Mesothelial cell of epicardium (in vitro differentiated cells): Measurements from ENCODE around the gene CREB3L2. TPM values are rescaled to one million over a fixed set of nuclear protein-coding genes. Genes with fewer than 3 reads are reported as not detected.

ENCODE experiments used
- DNase-seq, 2 experiments: peaks; one replicate each; pipeline ENCODE4 v3.0.0; 2021; ENCODE audit warnings: low spot score in 2 of 2; ENCODE audit not compliant: unreplicated experiment in 2 of 2
- H3K27ac Mint-ChIP-seq: 2 replicates; pipeline ENCODE4 v1.8.0; 2021; ENCODE audit warnings: mixed read lengths
- H3K27me3 Mint-ChIP-seq: 2 replicates; pipeline ENCODE4 v1.8.0; 2021; ENCODE audit warnings: low read depth, mixed read lengths
- H3K36me3 Mint-ChIP-seq: 2 replicates; pipeline ENCODE4 v1.8.0; 2021; ENCODE audit warnings: mixed read lengths
- H3K4me1 Mint-ChIP-seq: 2 replicates; pipeline ENCODE4 v1.8.0; 2021; ENCODE audit warnings: mixed read lengths
- H3K4me3 Mint-ChIP-seq: 2 replicates; pipeline ENCODE4 v1.8.0; 2021; ENCODE audit warnings: mild to moderate bottlenecking, moderate library complexity, mixed read lengths
- H3K9me3 Mint-ChIP-seq: 2 replicates; pipeline ENCODE4 v1.8.0; 2021; ENCODE audit warnings: mixed read lengths
- CTCF ChIP-seq: fragments of 200-600 bp; sonication (generic); IDR thresholded peaks from one replicate; pipeline ENCODE4 v1.5.0; 2021; ENCODE audit warnings: antibody characterized with exemption; ENCODE audit not compliant: unreplicated experiment
- total RNA-seq: library from RNA; stranded (reverse); gene quantifications from 3 replicates; pipeline ENCODE4 v1.2.1, GENCODE V29; 2021

Gene CREB3L2
- total RNA-seq, 1 donor from 2014 or later: 80.4 TPM

- no peak for DNase-seq
- peaks cover 35% of the 10 kb centered on the region for H3K9me3 Mint-ChIP-seq
- no peak overlapping the region for H3K27ac Mint-ChIP-seq
- no peaks in the 10 kb centered on the region for H3K27me3 Mint-ChIP-seq
- no peak for TF ChIP-seq CTCF
- no peak overlapping the region for H3K4me3 Mint-ChIP-seq
- H3K4me1 Mint-ChIP-seq: peaks cover 9% of the 10 kb centered on the region
- peaks cover 50% of the 10 kb centered on the region for H3K36me3 Mint-ChIP-seq
These were observed 131.2 kb downstream of the CREB3L2 start for GRCh38 chr7:137870684-137871083.

- Mint-ChIP-seq H3K36me3 (peaks cover 54% of the 10 kb centered on the region), H3K4me3 (no peak overlapping the region), H3K27ac (no peak overlapping the region), H3K27me3 (no peaks in the 10 kb centered on the region), H3K9me3 (peaks cover 40% of the 10 kb centered on the region), H3K4me1 (peaks cover 6% of the 10 kb centered on the region)
- TF ChIP-seq CTCF: no peak
- no peak for DNase-seq
These were observed 131.8 kb downstream of the CREB3L2 start for GRCh38 chr7:137870078-137870477.

DNA sequence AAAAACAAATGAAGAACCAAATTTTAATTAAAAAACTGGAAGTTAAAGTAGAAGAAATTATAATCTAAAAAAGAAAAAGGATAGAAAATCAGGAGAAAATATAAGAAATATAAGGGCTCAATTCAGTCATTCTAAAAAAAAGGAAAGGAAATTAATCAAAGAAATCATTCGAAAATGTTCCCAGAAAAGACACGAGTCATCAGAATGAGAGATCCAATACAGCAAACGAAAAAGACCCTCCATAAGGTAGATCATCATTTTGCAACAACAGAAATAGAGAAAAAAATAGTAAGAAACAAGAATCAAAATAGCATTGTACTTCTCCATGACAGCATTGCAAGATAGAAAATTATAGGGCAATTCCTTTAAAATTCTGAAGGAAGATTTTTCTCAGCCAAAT is 132.6 kb downstream of the CREB3L2 start:
- Mint-ChIP-seq H3K27ac (no peak overlapping the region), H3K27me3 (no peaks in the 10 kb centered on the region), H3K9me3 (peaks cover 40% of the 10 kb centered on the region), H3K36me3 (peaks cover 57% of the 10 kb centered on the region), H3K4me1 (peaks cover under 1% of the 10 kb centered on the region), H3K4me3 (no peak overlapping the region)
- TF ChIP-seq CTCF: no peak
- DNase-seq: no peak

- Mint-ChIP-seq H3K4me1 (no peaks in the 10 kb centered on the region), H3K4me3 (no peak overlapping the region), H3K9me3 (peaks cover 40% of the 10 kb centered on the region), H3K27ac (no peak overlapping the region), H3K27me3 (no peaks in the 10 kb centered on the region), H3K36me3 (peaks cover 60% of the 10 kb centered on the region)
- no peak for TF ChIP-seq CTCF
- DNase-seq: no peak
These were observed 134.6 kb downstream of the CREB3L2 start for GRCh38 chr7:137867289-137867688.

GRCh38 chr7:137865764-137866163 is 136.1 kb downstream of the CREB3L2 start:
- peaks cover 62% of the 10 kb centered on the region for H3K36me3 Mint-ChIP-seq
- TF ChIP-seq CTCF: no peak
- DNase-seq: no peak
- H3K27ac Mint-ChIP-seq: no peak overlapping the region
- H3K4me1 Mint-ChIP-seq: no peaks in the 10 kb centered on the region
- H3K9me3 Mint-ChIP-seq: peaks cover 40% of the 10 kb centered on the region
- H3K27me3 Mint-ChIP-seq: no peaks in the 10 kb centered on the region
- H3K4me3 Mint-ChIP-seq: no peak overlapping the region

DNA sequence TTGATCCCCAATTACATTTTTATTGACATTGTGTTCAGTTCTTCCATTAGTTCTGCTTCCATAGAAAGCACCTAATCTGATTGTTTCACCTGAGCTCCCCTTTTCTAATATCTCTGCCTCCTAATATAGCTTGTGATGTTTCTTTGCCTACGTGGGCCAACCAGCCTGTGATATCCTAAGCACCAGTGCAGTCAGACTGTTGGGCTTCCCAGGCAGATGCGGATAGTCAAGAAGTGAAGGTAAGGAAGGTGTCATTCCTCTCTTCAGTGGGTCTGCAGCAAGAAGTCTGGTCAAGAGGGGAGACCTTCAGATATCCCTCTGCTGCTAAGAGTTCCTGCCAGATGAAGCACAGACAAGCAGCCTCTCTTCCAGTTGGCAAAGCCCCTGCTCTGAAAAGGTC is 138.9 kb downstream of the CREB3L2 start:
- no peak for TF ChIP-seq CTCF
- Mint-ChIP-seq H3K4me1 (no peaks in the 10 kb centered on the region), H3K27ac (no peak overlapping the region), H3K36me3 (peaks cover 49% of the 10 kb centered on the region), H3K4me3 (no peak overlapping the region), H3K9me3 (peaks cover 28% of the 10 kb centered on the region), H3K27me3 (no peaks in the 10 kb centered on the region)
- no peak for DNase-seq
